HG03439 (cell line): ENCODE data around the gene ABHD14A.
"Not testable (repeated sequence)": the region's sequence is repeated elsewhere in the genome, so short reads cannot be mapped to it uniquely, and the experiment has no call there.

Experiments
- ATAC-seq: cut with Tn5 transposase; IDR thresholded peaks from one replicate; pipeline ENCODE4 v1.9.1; 2021; ENCODE audit warnings: mild to moderate bottlenecking, moderate library complexity; ENCODE audit not compliant: unreplicated experiment

ABHD14A gene

DNA sequence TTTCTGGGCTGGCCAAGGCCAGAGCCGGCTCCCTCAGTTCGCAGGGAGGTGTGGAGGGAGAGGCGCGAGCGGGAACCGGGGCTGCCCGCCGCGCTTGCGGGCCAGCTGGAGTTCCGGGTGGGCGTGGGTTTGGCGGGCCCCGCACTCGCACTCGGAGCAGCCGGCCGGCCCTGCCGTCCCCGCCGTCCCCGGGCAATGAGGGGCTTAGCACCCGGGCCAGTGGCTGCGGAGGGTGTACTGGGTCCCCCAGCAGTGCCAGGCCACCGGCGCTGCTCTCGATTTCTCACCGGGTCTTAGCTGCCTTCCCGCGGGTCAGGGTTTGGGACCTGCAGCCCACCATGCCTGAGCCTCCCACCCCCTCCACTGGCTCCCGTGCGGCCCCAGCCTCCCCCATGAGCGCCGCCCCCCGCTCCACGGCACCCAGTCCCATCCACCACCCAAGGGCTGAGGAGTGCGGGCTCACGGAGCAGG lies 15.7 kb downstream of the ABHD14A start:
- ATAC-seq: not testable (repeated sequence)

DNA sequence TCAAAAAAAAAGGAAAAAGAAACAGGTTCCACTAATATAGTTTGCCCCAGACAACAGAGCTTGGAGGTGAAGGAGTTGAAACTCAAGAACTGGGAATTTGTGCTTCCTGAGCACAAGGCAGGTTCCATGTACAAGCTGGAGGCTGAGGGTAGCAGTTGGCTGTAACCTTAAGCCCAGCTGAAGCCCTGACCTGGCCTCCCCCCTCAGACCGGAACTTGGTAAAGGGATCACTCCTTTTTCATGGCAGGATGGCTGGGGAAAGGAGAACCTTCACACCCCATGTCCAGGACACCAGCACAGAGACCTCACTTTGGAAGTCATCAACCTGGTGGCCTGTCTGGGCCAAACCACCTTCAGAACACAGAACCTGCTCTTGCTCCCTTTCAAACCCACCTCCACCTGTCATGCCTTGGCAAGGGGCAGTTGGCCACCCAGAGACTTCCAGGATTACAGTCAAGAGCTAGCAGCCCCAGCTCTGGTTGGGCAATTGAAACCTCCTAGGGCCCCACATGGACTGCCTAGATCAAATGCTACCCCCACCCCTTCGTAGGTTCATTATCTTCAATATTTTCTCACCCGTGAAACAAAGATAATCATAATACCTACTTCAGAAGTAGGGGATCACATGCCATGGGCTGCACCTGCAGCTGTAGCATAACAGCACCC lies 17.3 kb downstream of the ABHD14A start:
- ATAC-seq: no peak

DNA sequence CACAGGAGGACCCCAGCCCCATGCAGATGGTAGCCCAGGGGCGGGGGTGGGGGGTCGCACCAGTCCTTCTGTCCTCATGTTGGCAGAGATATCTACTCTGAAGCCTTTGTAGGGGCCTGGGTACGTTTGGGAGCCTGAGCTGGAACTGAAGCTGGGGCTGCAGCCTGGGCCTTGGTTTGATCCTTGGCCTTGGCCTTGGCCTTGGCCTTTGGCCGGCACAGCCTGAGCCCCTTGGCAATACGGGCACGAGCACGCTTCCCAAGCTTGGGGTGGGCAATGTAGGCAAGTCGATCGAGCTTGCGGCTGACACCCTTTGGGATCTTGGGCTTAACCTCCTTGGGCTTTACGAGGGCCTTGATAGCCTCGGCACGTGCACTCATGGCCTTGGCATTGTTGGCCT lies 18.8 kb downstream of the ABHD14A start:
- not testable (repeated sequence) for ATAC-seq

DNA sequence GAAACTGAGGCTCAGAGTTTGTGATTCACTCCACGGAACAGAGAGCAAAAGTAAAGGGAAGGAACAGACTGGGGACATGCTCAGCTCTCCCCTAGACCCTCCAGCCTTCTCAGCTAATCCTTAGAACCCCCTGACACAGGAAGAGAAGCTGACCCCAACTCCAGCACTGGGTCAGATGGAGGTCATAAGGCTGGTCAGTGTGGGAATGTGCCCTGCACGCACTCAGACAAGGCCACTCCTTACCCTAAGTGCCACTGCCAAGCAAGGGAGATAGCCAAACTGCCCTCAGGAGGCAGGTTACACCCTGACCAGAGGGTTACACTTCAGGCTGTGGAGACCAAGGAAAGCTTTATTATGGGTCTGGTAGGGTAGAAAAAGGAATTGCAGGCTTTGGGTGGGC lies 19.7 kb downstream of the ABHD14A start:
- no peak for ATAC-seq

DNA sequence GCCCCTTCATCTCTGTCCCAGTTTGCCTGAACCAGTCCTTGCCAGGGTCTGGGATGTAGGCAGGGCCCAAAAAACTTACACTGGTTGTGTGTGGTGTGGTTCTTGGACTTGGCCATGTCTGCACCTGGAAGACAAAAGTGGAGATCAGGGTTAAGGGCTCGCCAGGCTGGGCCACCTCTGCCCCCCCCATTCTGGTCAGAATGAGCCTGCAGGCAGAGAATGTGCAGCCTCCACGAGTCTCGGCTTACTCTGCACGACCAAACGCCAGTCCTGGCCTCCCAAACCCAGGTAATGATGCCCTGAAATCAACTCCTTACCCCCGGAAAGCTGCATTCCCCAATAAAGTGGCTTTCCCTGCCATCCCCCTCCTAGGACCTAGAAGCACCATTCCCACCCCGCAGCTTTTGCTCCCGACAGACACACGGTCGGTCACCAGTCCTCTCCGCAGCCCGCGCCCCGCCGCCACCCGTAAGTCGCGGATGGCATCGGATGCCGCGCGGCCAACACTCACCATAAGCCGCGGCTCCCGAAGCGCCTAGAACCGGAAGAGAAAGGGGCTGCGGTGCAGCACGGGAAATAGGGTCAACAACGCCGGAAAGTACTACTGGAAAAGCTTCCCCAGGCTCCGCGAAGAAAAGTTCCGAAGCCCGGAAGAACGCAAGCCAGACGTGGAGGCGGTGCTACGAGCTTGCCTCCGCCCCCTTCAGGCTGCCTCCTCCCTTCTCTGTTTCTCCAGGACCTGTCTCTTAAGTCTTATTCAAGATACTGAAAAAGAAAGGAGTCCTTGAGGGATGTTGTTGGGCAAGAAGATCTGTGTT lies 20.7 kb downstream of the ABHD14A start, which contains the start of gene RPL29:
TSS of gene RPL29 (minus strand) at position 550 of the 818 bp plus-strand sequence. CDS start at position 116, 434 bp downstream.
- ATAC-seq: peak; percentile 85

DNA sequence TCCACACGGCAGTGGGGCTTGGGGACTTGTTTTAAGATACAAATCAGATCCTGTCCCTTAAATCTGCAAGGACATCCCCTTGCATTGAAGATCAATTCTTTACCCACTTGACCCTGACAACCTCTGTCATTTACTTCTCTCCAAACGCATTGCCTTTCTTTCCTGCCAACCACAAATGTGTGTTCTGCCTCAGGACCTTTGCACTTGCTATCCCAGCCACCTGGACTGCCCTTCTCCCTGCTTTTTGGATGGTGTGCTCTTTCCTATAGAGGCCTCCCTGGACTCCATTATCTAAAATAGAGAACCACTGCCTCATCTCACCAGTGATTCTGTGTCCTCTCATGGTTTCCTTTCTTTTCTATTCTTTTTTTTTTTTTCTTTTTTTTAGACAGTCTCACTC lies 22.3 kb downstream of the ABHD14A start:
- ATAC-seq: no peak

DNA sequence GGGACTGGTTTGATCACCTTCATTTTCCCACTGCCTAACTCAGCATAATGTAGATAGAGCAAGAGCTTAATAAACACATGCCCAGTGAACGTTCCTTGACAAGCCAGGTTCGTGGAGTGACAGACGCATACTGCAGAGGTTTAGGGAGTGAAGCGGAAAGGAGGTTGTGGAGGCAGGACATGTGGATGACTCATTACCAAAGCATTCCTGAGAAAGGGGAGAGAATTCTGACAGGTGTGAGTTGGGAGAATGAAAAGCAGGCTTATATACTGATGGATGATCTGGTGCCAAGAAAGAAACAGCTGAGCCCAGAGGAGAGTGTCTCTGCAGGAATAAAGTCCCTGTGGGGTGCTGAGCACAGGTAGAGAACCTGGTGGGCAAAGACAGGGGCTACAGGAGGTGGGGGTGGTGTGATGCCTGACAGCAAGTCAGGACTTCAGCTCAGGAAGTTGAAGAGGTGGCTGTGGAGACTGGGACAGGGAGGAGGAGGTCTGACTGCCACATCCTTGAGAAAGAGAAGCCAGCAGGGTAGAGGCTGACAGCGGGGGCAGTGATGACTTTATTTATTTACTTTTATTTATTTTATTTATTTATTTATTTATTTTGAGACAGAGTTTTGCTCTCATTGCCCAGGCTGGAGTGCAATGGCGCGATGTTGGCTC lies 23.2 kb downstream of the ABHD14A start:
- ATAC-seq: no peak

DNA sequence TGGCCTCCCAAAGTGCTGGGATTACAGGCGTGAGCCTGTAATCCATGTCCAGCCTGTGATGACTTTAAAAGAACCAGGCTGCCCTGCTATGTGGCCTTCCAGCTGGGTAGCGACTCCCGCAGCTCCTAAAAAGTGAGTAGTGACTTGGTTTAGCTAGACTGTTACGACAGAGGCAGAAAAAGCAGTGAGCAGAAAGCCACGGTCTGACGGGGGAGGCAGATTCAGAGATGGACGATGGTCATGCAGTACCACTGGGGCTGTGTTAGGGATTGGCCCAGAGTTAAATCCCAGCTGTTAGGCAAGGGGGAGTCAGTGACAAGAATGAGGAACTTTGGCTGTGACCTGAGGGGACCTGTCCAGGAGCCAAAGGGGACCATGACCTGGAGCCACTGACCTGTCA lies 23.9 kb downstream of the ABHD14A start:
- no peak for ATAC-seq

DNA sequence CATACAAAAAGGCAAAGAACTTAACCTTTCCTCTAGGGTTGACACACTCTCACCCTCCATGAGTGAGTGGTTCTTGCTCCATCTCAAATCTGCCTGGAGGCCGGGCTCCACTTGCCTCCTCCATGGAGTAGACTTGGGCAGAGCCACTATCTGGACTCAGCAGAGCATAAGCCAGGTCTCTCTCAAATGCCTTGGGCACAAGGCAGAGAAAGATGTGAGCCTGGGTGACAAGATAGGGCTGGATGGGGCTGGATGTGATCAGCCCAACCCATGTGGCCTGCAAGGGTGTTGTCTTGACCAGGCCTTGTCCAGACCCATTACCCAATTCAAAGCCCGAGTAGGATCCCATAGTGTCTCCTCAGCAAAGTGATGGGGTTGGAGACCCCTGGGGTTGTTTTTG lies 25.0 kb downstream of the ABHD14A start:
- ATAC-seq: no peak

DNA sequence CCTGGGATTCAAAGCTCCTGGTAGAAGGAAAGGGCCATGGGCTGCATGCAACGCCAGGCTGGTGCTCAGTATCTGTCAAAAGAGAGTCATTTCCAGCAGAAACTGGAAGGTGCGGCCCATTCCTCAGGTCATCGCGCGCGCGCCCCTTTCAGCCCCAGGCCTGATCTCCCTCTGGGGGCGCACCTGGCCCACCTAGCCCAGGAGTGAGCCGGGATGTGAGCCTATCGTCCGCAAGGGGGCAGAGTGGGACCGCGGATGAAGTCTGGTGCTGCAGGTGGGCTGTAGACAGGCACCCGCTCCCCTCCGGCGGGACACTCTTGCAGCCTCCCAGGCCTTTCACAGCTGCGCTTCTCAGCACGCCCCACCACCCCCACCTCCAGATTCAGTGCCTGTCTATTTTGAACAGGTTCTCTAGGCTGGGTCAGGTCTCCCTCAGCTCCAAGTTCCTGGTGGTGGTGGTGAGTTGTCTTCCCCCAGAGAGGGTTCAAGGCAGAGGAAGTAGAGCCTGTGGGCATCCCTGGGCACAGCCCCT lies 26.6 kb downstream of the ABHD14A start:
- peak; percentile 70 for ATAC-seq

DNA sequence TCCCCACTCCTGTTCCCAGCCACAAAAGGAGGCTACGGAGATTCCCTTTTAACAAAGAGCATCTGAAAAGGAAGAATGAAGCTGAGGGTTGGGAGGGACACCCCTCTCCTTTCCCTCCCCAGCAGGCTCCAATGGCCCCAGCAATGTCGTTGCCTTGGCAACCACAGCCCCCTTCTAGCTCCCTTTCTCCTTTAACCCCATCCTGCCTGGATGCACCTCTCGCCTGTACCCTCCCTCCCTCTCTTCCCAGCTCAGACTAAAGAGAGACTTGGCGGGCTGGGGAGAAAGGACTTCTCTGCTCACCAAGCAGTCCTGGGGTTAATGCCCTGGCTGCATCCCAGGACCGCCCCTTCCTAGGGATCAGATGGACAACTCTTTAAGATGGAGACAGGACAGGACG lies 27.9 kb downstream of the ABHD14A start:
- ATAC-seq: no peak

DNA sequence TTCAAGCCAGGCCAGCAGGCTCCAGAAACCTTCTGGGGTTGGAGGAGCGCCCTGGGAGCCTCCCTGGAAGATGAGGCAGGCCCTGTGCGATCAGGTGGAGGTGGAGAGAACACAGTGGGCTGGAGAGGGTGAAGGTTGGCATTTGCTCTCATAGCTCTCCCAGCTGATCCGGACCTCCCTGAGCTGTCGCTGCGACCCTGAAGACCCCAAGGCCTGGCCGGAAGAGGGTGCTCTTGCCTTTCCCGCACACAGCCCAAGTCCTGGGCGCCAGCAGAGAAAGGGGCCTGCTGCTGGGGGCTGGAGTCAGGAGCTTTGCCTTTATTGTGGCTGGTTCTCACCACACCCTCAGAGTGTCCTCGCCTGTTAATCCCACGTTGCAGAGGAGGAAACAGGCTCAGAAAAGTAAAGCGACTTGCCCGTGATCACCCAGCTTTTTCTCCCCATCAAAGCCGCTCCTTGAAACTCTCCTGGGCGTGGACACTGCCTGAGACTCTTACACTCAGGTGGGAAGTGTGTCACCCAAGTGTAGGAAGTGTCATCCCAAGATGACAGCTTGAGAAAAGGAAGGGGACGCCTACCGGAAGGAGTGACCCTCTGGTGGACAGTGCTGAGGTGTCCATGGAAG lies 29.4 kb downstream of the ABHD14A start:
- ATAC-seq: no peak

DNA sequence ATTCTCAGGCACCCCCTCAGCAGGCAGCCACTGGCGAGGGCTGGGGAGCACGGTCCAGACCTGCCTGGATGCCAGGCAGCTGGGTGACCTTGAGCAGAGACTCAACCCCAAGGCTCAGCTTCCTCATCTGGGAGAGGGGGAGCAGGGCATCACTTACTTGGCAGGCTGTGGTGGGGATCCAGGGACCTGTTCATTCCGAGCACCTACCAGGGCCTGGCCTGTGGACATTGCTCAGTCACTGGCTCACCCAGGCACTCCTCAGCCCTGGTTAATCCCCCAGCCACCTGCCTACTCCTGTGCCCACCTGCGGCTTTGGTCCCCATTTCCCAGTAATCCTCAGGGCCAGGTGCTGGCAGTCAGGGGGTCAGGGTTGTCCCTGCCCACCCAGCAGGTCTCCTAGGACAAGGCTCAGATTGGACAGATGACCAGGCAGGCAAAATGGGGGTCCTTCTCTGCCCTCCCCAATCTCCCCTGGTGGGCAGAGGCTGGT lies 30.1 kb downstream of the ABHD14A start:
- ATAC-seq: no peak

DNA sequence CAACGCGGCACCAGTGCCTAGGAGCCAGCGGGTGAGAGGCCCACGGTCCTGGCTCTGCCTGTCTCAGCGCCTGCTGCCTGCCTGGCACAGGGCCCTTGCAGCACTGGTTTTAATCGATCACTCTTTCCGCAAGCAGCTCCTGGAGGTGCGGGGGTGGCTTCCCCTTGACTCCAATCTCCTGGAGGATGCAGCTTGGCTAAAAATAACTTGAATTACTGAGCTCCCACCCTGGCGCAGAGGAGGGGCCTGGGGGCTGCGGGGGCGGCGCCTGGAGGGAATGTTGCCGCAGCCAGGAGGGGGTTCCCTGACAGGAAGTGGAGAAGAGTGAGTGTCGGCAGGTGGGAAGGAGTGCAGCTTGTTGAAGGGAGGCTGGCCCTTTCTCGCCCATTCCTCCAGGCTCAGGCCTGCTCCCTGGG lies 30.7 kb downstream of the ABHD14A start:
- ATAC-seq: no peak

DNA sequence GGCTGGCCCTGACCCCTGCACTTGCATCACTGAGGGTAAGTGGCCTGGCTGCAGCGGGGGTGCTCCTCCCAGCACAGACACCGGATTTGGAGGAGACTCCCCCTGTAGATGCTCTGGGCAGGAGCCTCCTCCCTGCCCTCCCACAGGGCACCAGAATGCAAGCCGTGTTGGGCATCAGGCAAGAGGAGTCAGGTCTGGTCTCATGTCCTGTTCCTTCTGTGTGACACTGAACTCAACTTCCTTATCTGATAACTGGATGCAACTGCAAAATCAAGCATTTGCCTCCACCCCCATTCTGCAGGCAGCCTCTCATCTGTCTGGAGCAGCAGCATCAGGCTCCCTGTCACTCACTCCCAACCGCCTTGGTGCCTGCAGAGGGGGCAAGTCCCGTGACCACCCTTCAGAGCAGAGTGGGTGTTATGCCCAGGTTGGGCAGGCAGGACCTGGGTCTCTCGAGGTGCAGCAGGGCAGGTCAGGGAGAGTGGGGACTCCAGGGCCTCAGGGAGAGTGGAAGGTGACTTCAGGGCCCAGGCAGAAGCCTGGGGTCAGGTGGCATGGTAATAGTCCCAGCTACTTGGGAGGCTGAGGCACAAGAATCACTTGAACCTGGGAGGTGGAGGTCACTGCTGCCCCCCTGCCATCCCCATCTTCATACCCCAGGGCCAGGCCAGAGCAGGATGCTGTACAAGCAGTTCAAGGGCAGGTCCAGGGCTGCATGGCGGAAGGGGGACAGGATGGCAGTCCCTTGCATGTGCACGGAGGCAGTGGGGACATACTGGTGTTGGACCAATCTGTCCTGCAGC lies 31.4 kb downstream of the ABHD14A start:
- no peak for ATAC-seq

DNA sequence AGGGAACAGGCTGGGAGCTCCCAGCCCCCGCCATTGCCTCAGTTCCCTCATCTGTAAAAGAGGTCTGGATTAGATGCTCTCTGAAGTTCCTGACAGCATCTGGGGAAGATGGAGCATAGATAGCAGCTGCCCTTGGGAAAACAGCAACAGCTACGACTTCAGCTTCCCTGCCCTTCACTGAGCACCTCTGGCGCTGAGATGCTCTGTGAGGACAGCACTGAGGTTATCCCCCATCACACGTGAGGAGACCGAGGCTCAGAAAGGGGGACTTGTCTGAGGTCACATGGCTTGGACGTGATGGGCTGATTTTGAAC lies 31.9 kb downstream of the ABHD14A start:
- no peak for ATAC-seq

DNA sequence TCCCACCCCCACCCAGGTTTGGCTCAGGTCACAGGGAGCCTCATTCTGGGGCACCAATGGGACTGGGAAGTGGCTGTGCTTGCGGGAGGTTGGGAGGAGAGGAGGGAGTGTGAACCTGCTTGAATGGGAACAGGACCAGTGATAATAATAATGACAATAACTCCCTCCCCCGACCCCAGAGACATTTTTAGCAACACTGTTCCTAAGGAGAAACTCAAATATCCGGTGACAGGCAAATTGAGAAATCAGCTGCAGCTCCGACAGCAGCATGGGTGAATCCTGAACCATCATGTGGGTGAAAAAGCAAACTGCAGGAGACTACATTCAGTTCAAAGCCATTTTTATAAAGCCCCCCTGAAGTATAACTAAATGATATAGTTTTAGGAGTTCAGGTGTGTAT lies 32.4 kb downstream of the ABHD14A start:
- no peak for ATAC-seq

DNA sequence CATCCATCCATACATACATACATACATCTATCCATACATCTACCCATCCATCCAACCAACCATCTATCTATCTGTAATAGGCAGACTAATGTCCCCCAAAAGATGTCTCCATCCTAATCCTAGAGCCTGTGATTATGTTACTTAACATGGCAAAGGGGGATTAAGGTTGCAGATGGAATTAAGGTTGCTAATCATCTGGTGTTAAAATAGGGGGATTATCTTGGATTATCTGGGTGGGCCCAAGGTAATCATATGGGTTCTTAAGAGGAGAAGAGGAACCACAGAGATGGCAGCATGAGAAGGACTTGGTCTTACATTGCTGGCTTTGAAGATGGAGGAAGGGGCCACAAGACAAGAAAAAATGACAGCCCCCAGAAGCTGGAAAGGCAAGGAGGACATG lies 35.6 kb downstream of the ABHD14A start:
- no peak for ATAC-seq

DNA sequence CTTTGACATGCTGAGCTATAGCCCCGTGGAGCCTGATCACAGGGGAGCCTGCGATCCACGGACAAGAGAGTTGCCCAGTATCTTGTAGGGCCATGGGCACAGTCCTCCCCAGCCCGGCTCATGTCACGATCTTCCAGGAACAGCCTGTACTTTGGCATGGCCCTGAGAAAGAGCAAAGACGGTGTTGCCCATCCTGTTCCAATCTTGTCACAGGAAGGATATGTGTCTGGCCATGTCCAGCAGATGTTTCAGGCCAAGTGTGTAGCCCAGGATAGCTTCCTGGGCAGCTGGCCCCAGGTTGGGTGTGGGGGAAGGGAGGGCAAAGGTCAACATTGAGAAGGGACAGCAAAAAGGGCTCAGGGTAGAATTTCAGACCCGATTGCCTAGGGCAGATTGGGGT lies 37.8 kb downstream of the ABHD14A start:
- ATAC-seq: no peak
